Cardiac muscle cell (in vitro differentiated cells and primary cell): ENCODE data around the gene SPTA1. TPM values are rescaled to one million over a fixed set of nuclear protein-coding genes. Genes with fewer than 3 reads are reported as not detected.

ENCODE experiments used
- DNase-seq, 2 donors: peaks; one replicate each; pipeline versions ENCODE4 v3.0.0 to v3.0.0-alpha.2; 2010 to 2017; ENCODE audit warnings: low read depth in 1 of 2, low spot score in 1 of 2
- H3K27ac ChIP-seq: fragments of 200-600 bp; sonication (generic); 2 replicates; pipeline ENCODE4 v1.5.1; 2016
- H3K27me3 ChIP-seq: fragments of 200-600 bp; sonication (generic); 2 replicates; pipeline ENCODE4 v1.6.0; 2016; ENCODE audit warnings: control low read depth
- H3K36me3 ChIP-seq: fragments of 200-600 bp; sonication (generic); 2 replicates; pipeline ENCODE4 v1.5.1; 2016; ENCODE audit warnings: control low read depth
- H3K4me1 ChIP-seq: fragments of 200-600 bp; sonication (generic); 2 replicates; pipeline ENCODE4 v1.8.1; 2017; ENCODE audit warnings: low read depth, mild to moderate bottlenecking, mixed run types
- H3K4me3 ChIP-seq: fragments of 200-600 bp; sonication (generic); 2 replicates; pipeline ENCODE4 v1.5.1; 2016; ENCODE audit warnings: mild to moderate bottlenecking
- H3K9me3 ChIP-seq: fragments of 200-600 bp; sonication (generic); 2 replicates; pipeline ENCODE4 v1.5.1; 2017; ENCODE audit warnings: low read depth, mild to moderate bottlenecking, control low read depth
- polyA plus RNA-seq: library from polyadenylated mRNA; unstranded; fragments of >200 nt; fragmentation: Nextera tagmentation; extraction: Ambion mirVana; gene quantifications from 2 replicates; pipeline ENCODE4 v1.2.1, GENCODE V29; 2016
- total RNA-seq: library from RNA; depleted of rRNA; stranded (reverse); fragments of >200 nt; gene quantifications from 2 replicates; pipeline ENCODE4 v1.2.3, GENCODE V29; 2016
- TF ChIP-seq, protein P1 (sequence below): IDR thresholded peaks from 2 replicates; pipeline ENCODE4 v1.5.1; 2012; ENCODE audit warnings: low read depth, mild to moderate bottlenecking, low read length

SPTA1 gene
- total and polyA plus RNA-seq, 2 experiments from 2014 or later: 0.42 to 0.56 TPM

DNA sequence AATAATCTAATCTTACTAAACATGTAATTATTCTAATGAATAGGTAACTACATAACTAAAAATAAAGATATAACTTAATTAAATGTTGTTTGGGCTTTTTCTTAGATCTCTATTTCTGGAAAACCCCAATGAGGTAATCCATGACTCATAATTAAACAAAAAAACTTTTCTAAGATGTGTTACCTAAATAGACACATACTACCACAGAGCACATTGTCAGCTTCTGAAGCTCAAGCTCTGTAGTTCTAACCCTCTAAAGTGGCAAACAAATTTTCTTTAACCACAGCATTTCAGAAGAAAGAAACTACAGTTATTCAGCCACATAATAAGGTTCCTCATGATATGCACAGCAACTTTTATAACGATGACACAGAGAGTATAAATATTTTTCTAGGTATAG, 29.8 kb upstream of the SPTA1 start:
- no peak for DNase-seq
- TF ChIP-seq, protein P1, sequence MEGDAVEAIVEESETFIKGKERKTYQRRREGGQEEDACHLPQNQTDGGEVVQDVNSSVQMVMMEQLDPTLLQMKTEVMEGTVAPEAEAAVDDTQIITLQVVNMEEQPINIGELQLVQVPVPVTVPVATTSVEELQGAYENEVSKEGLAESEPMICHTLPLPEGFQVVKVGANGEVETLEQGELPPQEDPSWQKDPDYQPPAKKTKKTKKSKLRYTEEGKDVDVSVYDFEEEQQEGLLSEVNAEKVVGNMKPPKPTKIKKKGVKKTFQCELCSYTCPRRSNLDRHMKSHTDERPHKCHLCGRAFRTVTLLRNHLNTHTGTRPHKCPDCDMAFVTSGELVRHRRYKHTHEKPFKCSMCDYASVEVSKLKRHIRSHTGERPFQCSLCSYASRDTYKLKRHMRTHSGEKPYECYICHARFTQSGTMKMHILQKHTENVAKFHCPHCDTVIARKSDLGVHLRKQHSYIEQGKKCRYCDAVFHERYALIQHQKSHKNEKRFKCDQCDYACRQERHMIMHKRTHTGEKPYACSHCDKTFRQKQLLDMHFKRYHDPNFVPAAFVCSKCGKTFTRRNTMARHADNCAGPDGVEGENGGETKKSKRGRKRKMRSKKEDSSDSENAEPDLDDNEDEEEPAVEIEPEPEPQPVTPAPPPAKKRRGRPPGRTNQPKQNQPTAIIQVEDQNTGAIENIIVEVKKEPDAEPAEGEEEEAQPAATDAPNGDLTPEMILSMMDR: no peak
- no peaks in the 10 kb centered on the region for H3K9me3 ChIP-seq
- H3K4me1 ChIP-seq: no peaks in the 10 kb centered on the region
- peaks cover 4% of the 10 kb centered on the region for H3K27me3 ChIP-seq
- H3K4me3 ChIP-seq: no peak overlapping the region
- H3K36me3 ChIP-seq: no peaks in the 10 kb centered on the region
- H3K27ac ChIP-seq: no peak overlapping the region

DNA sequence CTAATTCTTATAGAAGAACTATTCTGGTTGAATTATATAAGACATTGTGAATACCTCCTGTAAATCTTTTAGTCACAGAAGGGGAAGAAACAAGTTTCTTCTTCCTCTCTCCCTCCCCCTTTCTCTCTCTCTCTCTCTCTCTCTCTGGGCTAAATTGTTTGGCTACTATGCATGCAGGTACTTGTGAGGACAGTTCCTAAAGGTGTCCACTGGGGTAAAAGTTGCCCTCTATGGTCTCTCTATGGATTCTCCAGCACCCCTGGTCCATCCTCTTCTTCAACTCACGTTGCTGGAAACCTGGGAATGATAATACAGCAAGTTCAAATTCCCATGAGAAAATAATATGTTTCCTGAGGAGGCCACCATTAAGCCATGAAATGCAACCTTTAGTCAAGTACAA, 28.2 kb upstream of the SPTA1 start:
- no peaks in the 10 kb centered on the region for H3K4me1 ChIP-seq
- TF ChIP-seq, protein P1: no peak
- no peak overlapping the region for H3K27ac ChIP-seq
- no peaks in the 10 kb centered on the region for H3K36me3 ChIP-seq
- peaks cover under 1% of the 10 kb centered on the region for H3K27me3 ChIP-seq
- no peak overlapping the region for H3K4me3 ChIP-seq
- DNase-seq: no peak
- H3K9me3 ChIP-seq: no peaks in the 10 kb centered on the region

DNA sequence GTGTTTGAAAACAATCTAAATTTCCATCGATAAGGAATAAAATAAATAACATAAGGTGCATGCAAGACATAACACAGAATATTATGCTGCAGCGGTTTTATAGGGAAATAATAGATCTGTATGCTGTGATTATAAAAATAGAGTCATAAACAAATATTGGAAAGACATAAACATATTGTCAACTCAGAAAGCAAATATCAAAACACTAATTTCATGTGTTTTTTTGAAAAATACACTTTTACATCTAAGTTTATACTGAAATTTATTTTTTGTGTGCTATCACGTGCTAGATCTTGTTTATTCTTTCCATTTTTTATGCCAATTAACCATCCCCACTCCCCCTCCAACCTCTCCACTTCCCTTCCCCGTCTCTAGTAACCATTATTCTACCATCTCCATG, 24.6 kb upstream of the SPTA1 start:
- Histone ChIP-seq H3K4me1 (no peaks in the 10 kb centered on the region), H3K27me3 (no peaks in the 10 kb centered on the region), H3K9me3 (no peaks in the 10 kb centered on the region), H3K36me3 (no peaks in the 10 kb centered on the region), H3K27ac (no peak overlapping the region), H3K4me3 (no peak overlapping the region)
- TF ChIP-seq, protein P1: no peak
- no peak for DNase-seq

DNA sequence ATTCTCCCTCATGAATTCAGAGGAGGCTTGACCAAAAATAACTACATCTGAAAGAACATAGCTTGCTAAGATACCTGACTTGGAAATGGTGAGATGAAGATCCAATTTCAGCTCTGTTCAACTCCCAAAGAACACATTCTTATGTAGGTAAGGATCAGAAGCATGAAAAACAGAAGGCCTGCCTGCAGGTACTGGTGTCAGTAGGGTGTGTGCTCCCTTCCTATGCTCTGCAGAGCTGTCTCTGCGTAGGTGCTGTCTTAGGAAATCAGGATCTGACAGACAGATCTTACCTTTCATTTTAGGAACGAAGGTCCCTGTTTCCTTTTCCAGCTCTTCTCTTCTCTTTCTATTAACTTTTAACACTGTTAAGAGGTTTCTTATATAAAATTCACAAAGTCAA, 19.6 kb upstream of the SPTA1 start:
- Histone ChIP-seq H3K36me3 (no peaks in the 10 kb centered on the region), H3K9me3 (no peaks in the 10 kb centered on the region), H3K27ac (no peak overlapping the region), H3K4me3 (no peak overlapping the region), H3K4me1 (no peaks in the 10 kb centered on the region), H3K27me3 (no peaks in the 10 kb centered on the region)
- TF ChIP-seq, protein P1: no peak
- DNase-seq: no peak

DNA sequence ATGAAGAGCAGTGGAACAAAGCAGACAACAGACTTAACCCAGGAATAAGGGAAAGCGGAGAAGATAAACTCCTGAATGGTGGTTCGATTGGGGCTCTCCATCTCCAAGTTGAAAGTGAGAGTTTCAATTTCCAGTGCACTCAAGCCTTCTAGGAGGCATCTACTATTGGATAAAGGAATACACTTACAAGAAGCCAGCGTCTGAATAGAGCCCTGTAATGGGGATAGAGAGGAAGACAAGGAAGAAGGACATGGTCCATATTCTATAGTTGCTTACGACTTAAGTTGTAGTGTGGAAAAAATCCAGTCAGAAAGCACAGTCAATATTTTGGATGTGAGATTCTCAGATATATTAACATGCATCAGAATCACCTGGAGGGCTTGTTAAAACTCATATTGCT, 14.0 kb upstream of the SPTA1 start, which contains the start of gene OR6K2:
Gene OR6K2, minus strand, starts transcription at position 101 of the 400 bp plus-strand sequence. Its CDS starts 0 bp downstream, at position 101.
- H3K36me3 ChIP-seq: no peaks in the 10 kb centered on the region
- no peak for DNase-seq
- TF ChIP-seq, protein P1: no peak

DNA sequence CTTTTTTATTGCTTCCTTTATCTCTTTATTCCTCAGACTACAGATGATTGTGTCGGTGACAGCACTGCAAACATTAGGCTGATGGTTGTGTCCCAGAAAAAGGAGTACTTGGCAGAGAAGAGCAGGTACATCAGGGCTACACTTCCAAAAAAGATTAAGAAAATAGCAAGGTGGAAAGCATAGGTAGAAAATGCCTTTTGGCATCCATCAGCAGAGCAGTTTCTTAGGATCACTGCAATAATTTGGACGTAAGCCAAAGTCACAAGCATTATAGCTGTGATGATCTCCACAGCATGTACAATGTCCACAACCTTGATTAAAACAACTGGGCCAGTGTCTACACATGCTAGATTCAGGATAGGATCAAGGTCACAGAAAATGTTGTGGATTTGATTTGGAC, 8.1 kb upstream of the SPTA1 start:
- DNase-seq: no peak
- TF ChIP-seq, protein P1: no peak
- H3K27ac ChIP-seq: no peak overlapping the region
- H3K9me3 ChIP-seq: no peaks in the 10 kb centered on the region
- no peaks in the 10 kb centered on the region for H3K27me3 ChIP-seq
- no peak overlapping the region for H3K4me3 ChIP-seq
- H3K36me3 ChIP-seq: no peaks in the 10 kb centered on the region
- peaks cover 8% of the 10 kb centered on the region for H3K4me1 ChIP-seq

More for the DNA sequence above, 14.0 kb upstream of the SPTA1 start, which contains the start of gene OR6K2:
- Histone ChIP-seq H3K4me3 (no peak within 1 kb of the TSS), H3K9me3 (no peaks in the 10 kb centered on the region), H3K27me3 (no peaks in the 10 kb centered on the region), H3K4me1 (no peaks in the 10 kb centered on the region), H3K27ac (no peak within 1 kb of the TSS)
